ENCODE measurements around the gene SLU7.
"Not testable (repeated sequence)": the region's sequence is repeated elsewhere in the genome, so short reads cannot be mapped to it uniquely, and the experiment has no call there.

The SLU7 gene

DNA sequence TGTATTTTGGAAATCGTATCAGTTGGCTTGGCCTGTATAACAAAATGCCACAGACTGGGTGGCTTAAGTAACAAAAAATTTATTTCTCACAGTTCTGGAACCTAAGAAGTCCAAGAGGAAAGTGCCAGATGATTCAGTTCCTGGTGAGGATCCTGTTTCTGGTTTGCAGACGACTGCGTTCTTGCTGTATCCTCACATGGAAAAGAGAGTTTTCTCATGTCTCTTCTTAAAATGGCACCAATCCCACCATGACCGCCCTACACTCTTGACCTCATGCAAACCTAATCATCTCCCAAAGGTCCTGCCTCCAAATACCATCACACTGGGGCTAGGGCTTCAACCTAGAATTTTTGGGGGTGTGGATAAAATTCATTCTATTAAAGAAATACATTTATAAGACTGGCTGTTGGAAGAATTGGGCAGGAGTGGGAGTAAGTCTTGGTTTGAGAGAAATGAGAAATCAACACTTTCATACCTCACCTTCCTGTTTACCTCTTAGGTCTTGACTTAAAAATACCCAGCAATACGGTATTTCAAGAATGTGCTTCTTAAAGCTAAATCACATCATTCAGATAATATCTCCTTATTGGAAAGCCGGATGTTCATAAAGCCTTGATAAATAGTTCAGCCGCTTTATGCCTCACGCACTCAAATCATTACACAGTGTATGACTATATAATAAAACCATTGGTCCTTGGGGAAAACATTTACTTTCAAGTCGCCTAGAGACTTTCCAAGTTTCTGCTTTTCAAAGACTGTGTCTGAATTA is 31.5 kb upstream of the SLU7 start:
- DNase-seq, result no peak

DNA sequence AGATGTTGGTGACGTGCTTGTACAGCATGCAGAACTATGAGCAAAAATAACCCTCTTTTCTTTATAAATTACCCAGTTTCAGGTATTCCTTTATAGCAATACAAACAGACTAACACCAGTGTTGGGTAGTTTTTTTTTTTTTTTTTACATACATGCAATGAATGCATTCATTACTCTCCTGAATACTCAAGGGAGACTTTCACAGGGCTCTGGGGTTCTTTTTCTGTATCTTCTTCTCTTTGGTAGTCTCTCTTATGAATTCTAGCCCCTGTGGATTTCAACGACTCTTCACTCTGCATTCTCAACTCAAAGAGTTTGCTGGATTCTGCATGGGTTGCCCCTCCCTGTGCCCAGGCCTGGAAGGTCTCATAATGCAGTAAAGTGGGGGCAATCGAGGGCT is 30.6 kb upstream of the SLU7 start:
- DNase-seq, result no peak

DNA sequence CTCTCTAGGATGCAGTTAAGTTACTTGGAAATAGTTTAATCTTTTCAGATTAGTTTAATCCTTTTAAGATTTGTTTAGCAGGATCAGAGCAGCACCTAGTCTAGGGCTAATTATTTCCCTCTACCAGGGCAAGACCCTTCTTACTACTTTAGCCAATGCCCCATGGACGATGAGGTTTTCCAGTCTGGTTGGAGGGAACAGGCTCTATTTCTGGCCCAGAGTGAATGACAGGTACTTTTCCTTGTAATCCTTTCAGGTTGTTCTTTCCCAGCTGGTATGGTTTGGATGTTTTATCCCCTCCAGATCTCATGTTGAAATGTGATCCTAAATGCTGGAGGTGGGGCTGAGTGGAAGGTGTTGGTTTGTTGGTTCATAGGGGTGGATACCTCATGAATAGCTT is 30.0 kb upstream of the SLU7 start:
- DNase-seq, result no peak

DNA sequence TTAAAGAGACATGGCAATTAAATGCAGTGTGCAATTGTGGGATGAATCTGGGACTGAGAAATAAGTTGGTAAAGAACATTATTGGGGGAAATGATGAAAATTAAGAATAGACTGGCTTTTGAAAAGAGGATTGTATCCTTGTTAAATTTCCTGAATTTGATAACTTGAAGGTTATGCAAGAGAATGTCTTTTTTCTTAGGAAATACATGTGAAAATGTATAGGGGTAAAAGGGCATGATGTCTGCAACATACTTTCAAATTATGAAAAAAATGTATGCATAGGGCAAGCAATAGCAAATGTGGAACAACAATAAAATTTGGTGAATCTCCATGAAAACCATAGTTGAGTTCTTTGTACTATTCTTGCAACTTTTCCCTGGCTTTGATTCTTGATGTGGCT is 26.9 kb upstream of the SLU7 start:
- no peak for DNase-seq

DNA sequence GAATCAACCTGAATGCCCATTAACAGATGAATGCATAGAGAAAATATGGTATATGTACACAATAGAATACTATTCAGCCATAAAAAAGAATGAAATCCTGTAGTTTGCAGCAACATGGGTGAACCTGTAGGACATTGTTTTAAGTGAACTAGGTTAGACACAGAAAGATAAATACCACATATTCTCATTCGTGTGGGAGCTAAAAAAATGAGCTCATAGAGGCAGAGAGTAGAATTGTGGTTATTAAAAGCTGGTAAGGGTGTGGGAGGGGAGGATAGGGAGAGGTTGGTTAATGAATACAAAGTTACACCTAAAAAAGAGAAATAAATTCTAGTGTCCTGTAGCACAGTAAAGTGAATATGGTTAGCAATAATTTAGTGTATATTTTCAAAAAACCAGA is 26.3 kb upstream of the SLU7 start:
- no peak for DNase-seq

DNA sequence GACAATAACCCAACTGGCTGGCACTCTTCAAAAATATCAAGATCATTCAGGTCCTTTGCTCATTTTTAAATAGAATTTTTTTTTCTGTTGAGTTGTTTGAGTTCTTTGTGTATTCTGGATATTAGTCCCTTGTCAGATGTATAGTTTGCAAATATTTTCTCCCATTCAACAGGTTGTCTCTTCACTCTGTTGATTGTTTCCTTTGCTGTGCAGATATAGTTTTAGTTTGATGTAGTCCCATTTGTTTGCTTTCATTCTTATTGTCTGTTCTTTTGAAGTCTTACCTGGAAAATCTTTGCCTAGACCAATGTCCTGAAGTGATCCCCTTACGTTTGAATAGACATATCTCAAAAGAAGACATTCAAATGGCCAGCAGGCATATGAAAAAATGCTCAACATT is 25.5 kb upstream of the SLU7 start:
- DNase-seq, result no peak

DNA sequence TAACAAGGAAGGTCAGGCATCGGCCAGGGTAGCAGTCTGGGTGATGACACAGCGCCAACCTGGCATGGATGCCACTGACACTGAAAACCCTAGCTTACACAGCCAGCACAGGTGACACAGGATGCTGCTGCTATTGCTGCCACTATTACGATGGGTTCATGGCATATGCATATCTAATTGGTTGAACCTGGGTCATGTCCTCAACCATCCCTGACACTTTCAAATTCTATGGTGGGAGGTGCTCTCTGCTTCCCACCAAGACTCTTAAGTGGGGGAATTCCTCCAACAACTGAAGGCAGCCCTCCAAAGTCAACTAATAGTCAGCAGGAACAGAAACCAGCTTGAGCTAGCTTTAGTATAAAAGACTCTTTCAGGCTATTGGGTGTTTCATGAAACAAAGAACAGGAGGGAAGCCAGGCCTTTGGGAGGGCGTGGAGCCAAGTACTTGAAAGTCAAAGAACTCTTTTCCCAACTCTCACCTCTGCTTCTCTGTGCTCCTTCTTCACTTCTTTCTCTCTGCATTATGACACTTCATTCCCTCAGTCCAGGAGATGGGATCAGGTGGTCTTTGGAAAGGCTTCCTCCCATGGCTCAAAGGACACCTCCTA is 24.0 kb upstream of the SLU7 start:
- DNase-seq, result no peak

DNA sequence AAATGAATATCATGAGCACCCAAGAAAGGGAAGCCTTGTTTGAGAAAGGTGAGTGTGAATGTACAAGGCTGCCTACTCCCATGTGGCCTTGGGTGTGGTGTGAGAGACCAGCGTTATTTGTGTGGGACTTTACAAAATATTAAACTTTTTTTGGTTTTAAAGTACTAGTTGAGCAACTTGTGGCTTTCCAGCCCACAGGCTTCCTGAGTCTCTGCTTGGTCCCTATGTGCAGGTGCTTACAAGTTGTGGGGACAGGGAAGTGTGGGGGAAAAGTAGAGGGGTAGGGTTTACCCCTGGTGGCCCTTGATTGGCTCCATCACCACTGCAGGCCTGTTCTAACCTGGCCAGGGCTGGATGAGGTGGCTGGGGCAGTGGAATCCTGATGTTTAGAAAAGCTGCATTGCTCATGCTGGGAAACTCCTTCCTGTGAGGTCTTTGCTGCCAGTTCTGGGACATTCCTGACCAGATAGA is 22.5 kb upstream of the SLU7 start:
- no peak for DNase-seq

DNA sequence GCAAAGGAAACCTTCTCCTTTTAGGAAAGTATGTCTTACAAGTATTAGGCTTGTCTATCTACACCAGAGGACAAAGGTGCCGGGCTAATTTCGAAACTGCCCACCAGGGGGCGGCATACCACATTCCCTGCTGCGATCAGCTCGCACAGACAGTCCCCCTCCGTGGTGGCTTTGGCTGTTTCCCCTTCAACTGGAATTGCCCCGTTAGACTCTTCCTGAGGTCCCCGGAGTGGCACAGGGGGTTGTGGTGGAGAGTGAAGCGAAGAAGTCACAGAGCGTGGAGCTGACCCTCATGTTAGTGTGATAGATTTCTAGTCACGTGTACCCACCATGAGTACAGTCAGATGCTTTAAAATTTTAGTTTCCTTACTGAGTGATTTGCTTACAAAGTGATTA is 20.3 kb upstream of the SLU7 start:
- peak; percentile 80 for DNase-seq

DNA sequence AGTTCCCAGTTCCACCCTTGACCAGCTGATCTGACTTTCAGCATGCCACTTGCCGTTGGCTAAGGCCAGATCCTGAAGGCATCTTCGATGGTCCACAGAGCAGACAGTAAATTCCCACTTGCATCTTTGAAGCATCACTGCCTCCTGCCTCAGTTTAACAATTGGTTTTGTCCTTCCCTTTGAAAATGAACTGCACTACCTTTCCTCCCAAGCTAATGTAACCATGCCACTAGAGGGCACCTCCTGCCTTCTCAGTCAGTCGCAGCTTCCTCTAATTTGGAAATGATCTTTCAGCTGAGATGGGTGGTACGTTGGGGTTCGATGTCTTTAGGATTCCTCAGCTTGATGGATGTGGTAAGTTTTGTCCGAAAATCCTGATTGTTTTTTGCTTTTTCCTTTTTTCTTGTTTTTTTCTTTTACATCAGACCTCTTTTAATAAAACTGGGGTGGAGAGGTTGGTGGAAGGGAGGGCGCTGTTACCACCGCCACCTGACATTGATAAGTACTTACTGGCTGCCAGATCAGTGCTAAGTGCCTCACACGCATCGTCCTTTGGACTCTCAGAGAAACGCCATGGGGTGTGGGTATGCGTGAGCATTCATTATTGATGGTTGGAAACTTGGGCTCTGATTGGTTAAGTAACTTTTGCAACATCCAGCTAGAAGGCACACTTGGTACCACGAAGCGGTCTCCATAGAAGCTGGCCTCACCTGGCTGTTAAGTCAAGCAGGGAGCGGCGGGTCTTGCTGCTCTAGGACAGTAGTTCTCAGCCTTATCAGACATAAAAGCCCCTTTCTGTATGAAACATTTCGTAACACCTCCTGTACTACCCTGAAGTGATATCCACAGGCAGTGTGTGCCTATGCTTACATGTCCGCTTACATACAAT is 19.7 kb upstream of the SLU7 start:
- DNase-seq, result peak; percentile 56

DNA sequence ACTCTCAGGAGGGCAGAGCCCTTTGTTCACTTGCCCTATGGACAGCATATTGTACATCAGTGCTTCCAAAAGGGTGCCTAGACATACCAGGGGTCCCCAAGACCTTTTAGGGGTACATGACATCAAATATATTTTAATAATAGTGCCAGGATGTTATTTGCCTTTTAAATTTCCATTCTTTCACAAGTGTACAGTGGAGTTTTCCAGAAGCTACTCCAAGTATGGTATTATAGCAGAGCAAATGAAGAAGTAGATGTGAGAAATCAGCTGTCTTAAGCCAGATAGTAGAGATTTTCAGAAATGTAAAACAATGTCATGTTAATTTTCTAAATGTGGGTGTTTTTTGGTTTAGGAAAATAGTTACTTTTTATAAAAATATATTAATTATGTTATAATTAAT is 18.4 kb upstream of the SLU7 start:
- no peak for DNase-seq

DNA sequence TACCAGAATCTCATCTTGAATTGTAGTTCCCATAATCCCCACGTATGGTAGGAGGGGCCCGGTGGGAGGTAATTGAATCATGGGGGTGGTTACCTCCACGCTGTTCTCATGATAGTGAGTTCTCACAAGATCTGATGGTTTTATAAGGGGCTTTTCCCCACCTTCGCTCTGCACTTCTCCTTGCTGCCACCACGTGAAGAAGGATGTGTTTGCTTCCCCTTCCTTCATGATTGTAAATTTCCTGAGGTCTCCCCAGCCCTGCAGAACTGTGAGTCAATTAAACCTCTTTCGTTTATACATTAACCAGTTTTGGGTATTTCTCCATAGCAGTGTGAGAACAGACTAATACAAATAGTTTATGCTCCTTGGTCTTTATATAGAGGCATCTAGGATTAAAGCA is 17.8 kb upstream of the SLU7 start:
- not testable (repeated sequence) for DNase-seq

DNA sequence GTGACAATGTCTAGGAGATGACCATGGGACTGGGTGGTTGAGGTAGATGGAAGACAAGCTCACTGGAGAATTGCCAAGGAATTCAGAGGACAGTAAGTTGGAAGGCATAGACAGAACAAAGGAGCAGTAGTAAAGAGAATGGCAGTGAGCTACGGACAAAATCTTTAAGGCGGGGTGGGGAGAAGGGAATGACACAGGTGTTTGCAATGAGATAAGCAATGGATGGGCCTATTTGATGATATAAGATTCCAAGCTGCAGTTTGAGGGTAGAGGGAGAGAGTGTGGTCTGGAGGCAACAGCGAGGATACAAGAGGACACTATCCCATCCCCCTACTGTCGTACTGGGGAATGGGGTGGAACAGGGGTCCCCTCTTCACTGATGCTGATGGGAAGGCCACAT is 17.1 kb upstream of the SLU7 start:
- DNase-seq, result no peak

DNA sequence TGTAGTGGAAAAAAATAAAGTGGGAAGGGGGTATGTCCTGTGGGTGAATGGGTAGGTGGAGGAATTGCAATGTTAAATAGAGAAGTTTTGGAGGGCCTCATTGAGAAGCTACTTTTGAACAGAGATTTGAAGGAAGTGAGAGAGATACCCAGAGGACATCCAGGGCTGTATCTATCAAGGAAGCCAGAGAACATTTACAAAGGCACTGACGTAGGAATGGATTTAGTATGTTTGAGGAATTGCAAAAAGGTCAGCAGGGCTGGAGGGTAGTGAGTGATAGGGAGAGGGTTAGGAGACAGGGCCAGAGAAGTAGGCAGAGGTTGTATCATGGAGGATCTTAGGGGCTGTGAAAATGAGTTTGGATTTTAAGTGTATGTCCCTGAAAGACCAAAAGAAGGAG is 16.7 kb upstream of the SLU7 start:
- no peak for DNase-seq

DNA sequence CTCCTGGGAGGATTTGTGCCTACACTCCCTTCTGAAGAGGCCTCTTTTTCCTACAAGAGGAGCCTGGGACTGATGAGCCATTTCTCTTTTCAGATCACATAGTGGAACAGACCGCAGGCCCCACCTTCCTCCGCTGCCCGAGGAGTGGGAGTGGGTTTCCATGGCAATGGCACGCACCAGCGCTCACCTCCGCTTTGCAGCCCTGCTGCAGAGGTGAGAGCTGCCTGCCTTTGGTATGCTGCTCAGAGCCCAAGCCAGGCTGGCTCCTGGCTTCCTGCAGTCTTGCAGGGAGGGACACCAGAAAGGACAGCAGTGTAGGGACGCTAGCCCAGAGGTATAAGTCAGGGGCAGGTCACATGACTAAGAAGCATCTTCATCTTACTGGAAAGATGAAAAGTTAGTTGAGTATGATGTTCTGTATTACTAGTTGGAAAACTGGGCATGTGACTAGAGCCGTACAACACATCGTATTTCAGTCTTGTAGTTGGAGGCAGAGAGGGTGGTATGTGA is 15.2 kb upstream of the SLU7 start:
- peak; percentile 51 for DNase-seq

DNA sequence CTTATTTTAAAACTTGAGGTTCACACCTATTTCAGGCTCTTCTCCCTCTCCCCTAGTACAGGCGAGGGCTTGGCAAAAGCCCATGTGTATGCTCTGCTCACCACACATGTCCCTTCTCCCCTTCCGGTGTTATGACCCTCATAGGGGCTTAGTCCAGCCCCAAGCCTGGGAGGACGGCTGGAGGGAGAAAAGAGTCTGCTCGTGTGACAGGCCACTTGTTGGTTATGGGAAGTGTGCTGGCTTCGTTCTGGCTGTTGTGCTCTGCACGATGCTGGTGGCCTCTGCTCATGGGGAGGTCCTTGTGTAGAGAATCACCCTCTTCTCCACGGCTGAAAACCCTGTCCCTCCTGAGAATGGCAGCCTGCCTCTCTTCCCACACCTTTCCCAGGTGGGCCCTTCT is 13.9 kb upstream of the SLU7 start:
- no peak for DNase-seq

DNA sequence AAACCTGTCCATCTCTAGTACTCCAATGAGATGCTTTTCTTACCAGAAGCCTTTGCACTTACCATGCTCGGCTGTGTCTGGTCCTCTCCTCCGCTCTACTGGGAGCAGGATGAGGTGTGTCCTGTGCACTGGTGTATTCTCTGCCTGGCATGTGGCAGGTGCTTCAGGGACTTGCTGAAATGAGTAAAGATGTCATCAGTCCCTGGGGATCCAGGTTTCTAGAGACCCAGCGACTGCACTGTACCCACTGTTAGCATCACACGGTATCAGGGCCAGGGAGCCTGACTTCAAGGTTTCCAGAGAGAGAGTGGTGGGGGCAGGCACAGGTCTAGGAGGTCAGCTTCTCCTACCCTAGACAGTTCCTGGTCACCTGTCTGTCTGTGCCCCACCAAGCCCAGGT is 13.3 kb upstream of the SLU7 start:
- DNase-seq, result no peak

DNA sequence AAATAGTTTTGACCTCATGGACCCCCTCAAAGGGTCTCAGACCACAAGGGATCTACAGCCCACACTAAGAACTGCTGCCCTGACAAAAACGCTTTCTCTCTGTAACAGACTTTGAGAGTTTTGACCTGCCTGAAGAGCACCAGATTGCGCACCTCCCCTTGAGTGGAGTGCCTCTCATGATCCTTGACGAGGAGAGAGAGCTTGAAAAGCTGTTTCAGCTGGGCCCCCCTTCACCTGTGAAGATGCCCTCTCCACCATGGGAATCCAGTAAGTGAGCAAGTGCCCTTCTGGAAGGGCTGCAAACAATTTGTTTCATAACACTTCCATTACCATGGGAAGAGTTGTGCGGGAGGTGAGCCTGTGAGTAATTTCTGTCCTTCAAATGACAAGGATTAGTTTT is 8.7 kb upstream of the SLU7 start:
- DNase-seq, result no peak

DNA sequence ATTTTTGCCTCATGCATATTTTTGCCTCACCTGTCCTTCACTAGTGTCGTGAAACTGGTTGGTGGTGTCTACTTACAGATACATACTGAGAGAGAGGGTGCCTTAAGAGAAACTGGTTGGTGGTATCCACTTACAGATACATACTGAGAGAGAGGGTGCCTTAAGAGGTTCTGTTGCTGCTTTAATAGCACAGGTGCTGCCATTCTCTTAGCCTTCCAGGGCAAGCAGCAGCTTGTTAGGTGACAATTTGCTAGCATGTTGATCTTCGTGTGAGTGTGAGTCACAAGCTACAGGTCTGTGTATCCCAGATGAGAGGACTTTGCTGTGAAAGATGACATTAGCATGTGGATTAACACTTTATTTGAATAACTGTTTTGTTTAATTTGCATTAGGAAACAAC is 4.2 kb upstream of the SLU7 start:
- no peak for DNase-seq

DNA sequence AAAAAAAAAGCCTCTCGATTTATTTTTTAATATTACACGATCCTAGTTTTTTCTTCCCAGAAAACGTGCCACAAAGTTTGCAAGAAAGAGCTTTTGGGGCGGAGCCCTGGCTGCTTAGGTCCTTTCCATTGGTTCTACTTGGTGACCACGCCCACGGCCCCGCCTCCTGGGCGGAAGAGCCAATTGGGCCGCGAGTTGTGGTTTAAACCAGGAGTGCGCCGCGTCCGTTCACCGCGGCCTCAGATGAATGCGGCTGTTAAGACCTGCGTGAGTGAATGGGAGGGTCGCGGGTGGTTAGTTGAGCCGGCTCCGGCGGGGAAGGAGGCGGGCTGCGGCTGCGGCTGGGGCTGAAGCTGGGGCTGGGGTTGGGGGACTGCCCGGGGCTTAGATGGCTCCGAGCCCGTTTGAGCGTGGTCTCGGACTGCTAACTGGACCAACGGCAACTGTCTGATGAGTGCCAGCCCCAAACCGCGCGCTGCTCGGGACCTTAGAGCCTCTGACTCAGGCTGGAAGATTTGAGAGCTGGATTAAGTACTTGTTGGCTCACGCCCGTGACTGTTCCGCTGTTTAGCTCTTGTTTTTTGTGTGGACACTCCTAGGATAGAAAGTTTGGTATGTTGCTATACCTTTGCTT is 2.9 kb upstream of the SLU7 start, which contains the start of gene PTTG1:
Gene PTTG1, plus strand, starts transcription at position 231 of the 634 bp plus-strand sequence. CDS start 458 bp downstream, outside the sequence.
- DNase-seq, result peak; percentile 92

DNA sequence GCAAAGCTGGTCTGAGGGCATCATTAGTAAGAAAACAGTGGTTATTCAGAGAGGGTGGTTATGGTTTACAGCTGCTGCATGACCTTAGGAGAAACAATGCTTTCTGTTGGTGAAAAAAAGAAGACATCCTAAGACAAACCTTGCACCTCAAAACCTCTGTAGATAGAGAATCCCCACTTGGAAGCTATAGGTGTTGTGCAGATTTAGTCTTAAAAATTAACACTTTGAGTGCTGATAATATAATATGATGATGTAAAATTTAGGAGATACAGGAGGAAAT is 1.4 kb upstream of the SLU7 start:
- no peak for DNase-seq

DNA sequence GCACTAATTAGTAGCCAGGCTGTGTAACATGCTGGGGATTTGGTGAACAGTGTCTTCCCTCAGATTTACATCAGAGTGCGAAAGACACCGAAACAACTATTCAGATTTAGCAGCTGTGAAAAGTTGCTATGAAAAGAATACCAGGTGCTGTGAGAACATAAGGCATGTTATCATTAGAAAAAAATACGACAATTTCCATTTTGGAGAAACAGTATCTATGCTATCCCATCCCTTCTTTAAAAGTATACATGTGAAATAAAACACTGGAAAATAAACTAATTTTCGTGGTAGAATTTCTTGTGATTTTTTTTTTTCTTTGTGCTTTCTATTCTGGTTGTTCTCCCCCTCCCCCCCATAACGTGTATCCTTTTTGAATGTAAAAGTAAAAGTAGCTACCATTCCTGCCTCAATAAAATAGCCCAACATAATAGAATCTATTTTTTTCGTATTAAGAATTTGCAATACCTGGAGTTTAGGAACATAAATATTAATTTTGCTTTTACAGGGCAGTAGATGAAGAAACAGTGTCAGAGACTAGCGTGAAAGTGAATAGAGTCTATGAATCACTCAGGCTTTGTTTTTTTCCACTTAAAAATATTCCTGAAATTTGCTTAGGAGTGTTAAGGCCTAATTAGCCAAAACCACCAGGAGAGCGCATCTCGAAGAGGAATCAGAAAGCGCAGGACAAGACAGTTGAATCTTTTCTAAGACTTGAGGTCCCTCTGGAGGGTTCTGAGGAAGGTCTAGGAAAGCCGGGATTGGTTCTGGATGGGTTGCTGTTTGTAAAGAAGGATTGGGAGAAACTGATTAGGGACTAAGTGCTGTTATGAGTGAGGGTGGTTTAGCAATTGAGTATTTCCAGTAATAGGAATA is 813 bp upstream of the SLU7 start:
- no peak for DNase-seq

All from CD4-positive, alpha-beta T cell treated with Interleukin-15 for 1 hour (primary cell).